WTC11 (cell line): ENCODE data around the gene XAB2. TPM values are rescaled to one million over a fixed set of nuclear protein-coding genes. Genes with fewer than 3 reads are reported as not detected.
A peak's percentile ranks its signal among the peaks of the same experiment; 100 is the strongest.

ENCODE experiments used
- ATAC-seq: fragments of 200-7000 bp; cut with Tn5 transposase; 2 replicates; pipeline ENCODE4 v1.10.0; 2021; ENCODE audit warnings: mild to moderate bottlenecking, moderate library complexity
- CTCF ChIA-PET: fragments of 300-600 bp; sonication (Branson Sonifier 250); formaldehyde crosslinking; loops from one replicate; lab custom pipeline; 2021; ENCODE audit warnings: antibody characterized with exemption; lab: Charles Lee
- POLR2A ChIA-PET: fragments of 350-600 bp; sonication (Branson Sonifier 250); formaldehyde crosslinking; loops from one replicate; lab custom pipeline; 2021; ENCODE audit warnings: antibody characterized with exemption; lab: Charles Lee
- DNase-seq: peaks from one replicate; pipeline ENCODE4 v3.0.0; 2021; ENCODE audit warnings: low spot score
- H3K27ac Mint-ChIP-seq: 2 replicates; pipeline ENCODE4 v1.8.0; 2021; ENCODE audit warnings: mixed read lengths
- H3K27me3 Mint-ChIP-seq: 2 replicates; pipeline ENCODE4 v1.8.0; 2021; ENCODE audit warnings: low read depth, mild to moderate bottlenecking, moderate library complexity, mixed read lengths
- H3K36me3 Mint-ChIP-seq: 2 replicates; pipeline ENCODE4 v1.8.0; 2021; ENCODE audit warnings: mixed read lengths
- H3K4me1 Mint-ChIP-seq: 2 replicates; pipeline ENCODE4 v1.8.0; 2022; ENCODE audit warnings: mixed read lengths
- H3K4me3 Mint-ChIP-seq: 2 replicates; pipeline ENCODE4 v1.8.0; 2021; ENCODE audit warnings: mild to moderate bottlenecking, moderate library complexity, mixed read lengths
- H3K9me3 Mint-ChIP-seq: 2 replicates; pipeline ENCODE4 v1.8.0; 2021; ENCODE audit warnings: mixed read lengths
- CREM ChIP-seq: sonication (generic); formaldehyde crosslinking; IDR thresholded peaks from 2 replicates; pipeline ENCODE4 v1.8.1; 2022; ENCODE audit warnings: mild to moderate bottlenecking, missing genetic modification reagents, moderate library complexity
- FOXP1 ChIP-seq: sonication (generic); formaldehyde crosslinking; IDR thresholded peaks from 2 replicates; pipeline ENCODE4 v1.8.0; 2022; ENCODE audit warnings: missing genetic modification reagents, mild to moderate bottlenecking, moderate library complexity, borderline replicate concordance
- HMGA2 ChIP-seq: fragments of 250-450 bp; sonication (Bioruptor Pico); IDR thresholded peaks from 2 replicates; pipeline ENCODE4 v1.4.0; 2021; ENCODE audit warnings: mild to moderate bottlenecking, moderate library complexity
- NFYB ChIP-seq: sonication (generic); formaldehyde crosslinking; conservative IDR thresholded peaks from 2 replicates; pipeline ENCODE4 v1.8.0; 2022; ENCODE audit warnings: low read depth, missing genetic modification reagents
- SP1 ChIP-seq: sonication (generic); formaldehyde crosslinking; conservative IDR thresholded peaks from 2 replicates; pipeline ENCODE4 v1.8.1; 2022; ENCODE audit warnings: missing genetic modification reagents
- ZBTB21 ChIP-seq: sonication (generic); formaldehyde crosslinking; IDR thresholded peaks from 2 replicates; pipeline ENCODE4 v1.8.1; 2023; ENCODE audit warnings: mild to moderate bottlenecking, missing genetic modification reagents, borderline replicate concordance
- ZNF423 ChIP-seq: fragments of 250-450 bp; sonication (Bioruptor Pico); IDR thresholded peaks from 2 replicates; pipeline ENCODE4 v2.1.2; 2022; ENCODE audit warnings: mild to moderate bottlenecking, moderate library complexity
- total RNA-seq: library from RNA; stranded (reverse); gene quantifications from 3 replicates; pipeline ENCODE4 v1.2.3, GENCODE V29; 2021
- TF ChIP-seq, protein P1 (sequence below): fragments of 250-450 bp; sonication (Bioruptor Pico); IDR thresholded peaks from 2 replicates; pipeline ENCODE4 v1.8.0; 2021; ENCODE audit warnings: mild to moderate bottlenecking
- TF ChIP-seq, protein P2 (sequence below): sonication (generic); formaldehyde crosslinking; IDR thresholded peaks from 2 replicates; pipeline ENCODE4 v1.8.1; 2023; ENCODE audit warnings: mild to moderate bottlenecking, moderate library complexity, missing genetic modification reagents
- TF ChIP-seq, protein P3 (sequence below): fragments of 250-450 bp; sonication (Bioruptor Pico); IDR thresholded peaks from 2 replicates; pipeline ENCODE4 v1.9.0; 2021; ENCODE audit warnings: mild to moderate bottlenecking
- TF ChIP-seq, protein P4 (sequence below): sonication (generic); formaldehyde crosslinking; IDR thresholded peaks from 2 replicates; pipeline ENCODE4 v1.8.0; 2022; ENCODE audit warnings: mild to moderate bottlenecking, missing genetic modification reagents
- TF ChIP-seq, protein P5 (sequence below): sonication (generic); formaldehyde crosslinking; IDR thresholded peaks from 2 replicates; pipeline ENCODE4 v1.8.0; 2022; ENCODE audit warnings: missing genetic modification reagents
- TF ChIP-seq, protein P6 (sequence below): sonication (generic); formaldehyde crosslinking; IDR thresholded peaks from 2 replicates; pipeline ENCODE4 v1.8.1; 2022; ENCODE audit warnings: mild to moderate bottlenecking, moderate library complexity, missing genetic modification reagents
- TF ChIP-seq, protein P7 (sequence below): sonication (generic); formaldehyde crosslinking; IDR thresholded peaks from 2 replicates; pipeline ENCODE4 v1.8.1; 2022; ENCODE audit warnings: low read depth, mild to moderate bottlenecking, moderate library complexity, missing genetic modification reagents, borderline replicate concordance
- TF ChIP-seq, protein P8 (sequence below): sonication (generic); formaldehyde crosslinking; IDR thresholded peaks from 2 replicates; pipeline ENCODE4 v1.8.1; 2023; ENCODE audit warnings: mild to moderate bottlenecking, missing genetic modification reagents

XAB2 gene
- total RNA-seq, 1 experiment from 2014 or later = 65.7 TPM

DNA sequence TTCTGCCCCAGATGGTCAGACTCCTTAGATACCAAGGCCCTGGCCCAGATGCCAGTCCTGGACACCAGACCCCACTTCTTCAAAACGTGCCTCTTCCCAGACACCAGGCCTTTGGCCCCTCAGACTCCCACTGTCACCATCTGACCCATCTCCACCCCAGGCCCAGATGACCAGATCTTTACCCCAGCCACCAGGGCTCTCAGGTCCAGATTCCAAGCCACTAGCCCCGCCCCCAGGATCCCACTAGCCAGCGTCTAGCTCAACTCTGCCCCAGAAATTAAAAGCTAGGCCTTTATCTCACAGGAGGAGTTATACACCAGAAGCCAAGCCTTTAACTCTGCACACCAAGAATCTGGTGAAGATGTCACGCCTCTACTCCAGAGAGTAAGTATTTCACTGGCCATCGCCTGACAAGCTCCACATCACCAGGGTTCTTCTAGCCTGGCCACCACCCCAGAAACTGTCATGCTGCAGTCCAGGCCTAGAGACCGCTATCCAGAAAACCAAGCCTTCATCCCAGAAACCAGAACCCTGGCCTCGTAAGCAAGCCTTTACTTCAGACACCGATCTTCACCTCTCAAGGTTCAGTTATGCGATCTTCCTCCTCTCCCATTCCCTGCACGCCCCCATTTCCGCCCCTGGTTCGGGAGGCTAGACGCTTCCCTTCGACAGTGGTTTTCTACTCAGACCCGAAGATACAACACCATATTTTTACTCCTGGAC lies 595 bp downstream of the XAB2 start:
- peaks cover 24% of the 10 kb centered on the region for H3K4me1 Mint-ChIP-seq
- POLR2A ChIA-PET = interaction anchor here (0.5 to 1.1 kb wide), 2 partner anchors 23 to 1125 kb away, joined by 3 to 8 read pairs; no protein-coding TSS in a partner anchor
- peaks cover 12% of the 10 kb centered on the region for H3K36me3 Mint-ChIP-seq
- H3K4me3 Mint-ChIP-seq = peak overlapping the region; percentile 90
- H3K27ac Mint-ChIP-seq = peak overlapping the region; percentile 98
- CTCF ChIA-PET = interaction anchor here (0.7 to 2.5 kb wide), 12 partner anchors 9 to 527 kb away, joined by 3 to 32 read pairs (median 4); partner anchors contain the start of gene TRAPPC5
- no peaks in the 10 kb centered on the region for H3K27me3 Mint-ChIP-seq
- TF ChIP-seq, protein P1, sequence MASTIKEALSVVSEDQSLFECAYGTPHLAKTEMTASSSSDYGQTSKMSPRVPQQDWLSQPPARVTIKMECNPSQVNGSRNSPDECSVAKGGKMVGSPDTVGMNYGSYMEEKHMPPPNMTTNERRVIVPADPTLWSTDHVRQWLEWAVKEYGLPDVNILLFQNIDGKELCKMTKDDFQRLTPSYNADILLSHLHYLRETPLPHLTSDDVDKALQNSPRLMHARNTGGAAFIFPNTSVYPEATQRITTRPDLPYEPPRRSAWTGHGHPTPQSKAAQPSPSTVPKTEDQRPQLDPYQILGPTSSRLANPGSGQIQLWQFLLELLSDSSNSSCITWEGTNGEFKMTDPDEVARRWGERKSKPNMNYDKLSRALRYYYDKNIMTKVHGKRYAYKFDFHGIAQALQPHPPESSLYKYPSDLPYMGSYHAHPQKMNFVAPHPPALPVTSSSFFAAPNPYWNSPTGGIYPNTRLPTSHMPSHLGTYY (CRISPR knock-in tag) = no peak
- TF ChIP-seq, protein P2, sequence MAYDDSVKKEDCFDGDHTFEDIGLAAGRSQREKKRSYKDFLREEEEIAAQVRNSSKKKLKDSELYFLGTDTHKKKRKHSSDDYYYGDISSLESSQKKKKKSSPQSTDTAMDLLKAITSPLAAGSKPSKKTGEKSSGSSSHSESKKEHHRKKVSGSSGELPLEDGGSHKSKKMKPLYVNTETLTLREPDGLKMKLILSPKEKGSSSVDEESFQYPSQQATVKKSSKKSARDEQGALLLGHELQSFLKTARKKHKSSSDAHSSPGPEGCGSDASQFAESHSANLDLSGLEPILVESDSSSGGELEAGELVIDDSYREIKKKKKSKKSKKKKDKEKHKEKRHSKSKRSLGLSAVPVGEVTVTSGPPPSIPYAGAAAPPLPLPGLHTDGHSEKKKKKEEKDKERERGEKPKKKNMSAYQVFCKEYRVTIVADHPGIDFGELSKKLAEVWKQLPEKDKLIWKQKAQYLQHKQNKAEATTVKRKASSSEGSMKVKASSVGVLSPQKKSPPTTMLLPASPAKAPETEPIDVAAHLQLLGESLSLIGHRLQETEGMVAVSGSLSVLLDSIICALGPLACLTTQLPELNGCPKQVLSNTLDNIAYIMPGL (CRISPR knock-in tag) = no peak
- no peaks in the 10 kb centered on the region for H3K9me3 Mint-ChIP-seq
- DNase-seq = no peak
- ATAC-seq = no peak

DNA sequence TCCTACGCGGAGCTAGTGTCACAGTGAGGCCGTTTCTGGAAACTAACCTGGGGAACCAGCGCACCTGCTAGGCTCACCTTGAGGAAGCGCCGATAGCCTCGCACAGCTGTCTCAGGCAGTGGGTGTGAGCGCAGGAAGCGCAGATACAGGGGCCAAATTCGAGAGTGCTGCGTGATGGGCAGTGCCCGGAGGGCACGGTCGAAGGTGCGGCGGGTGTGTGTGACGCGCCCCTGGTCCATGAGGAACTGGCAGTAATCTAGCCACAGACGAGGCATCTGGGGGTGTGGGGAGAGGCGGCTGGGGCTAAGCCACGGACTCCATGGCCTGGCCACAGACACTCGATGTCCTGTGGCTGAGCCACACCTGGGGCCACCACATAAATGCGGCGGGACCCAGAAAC lies 2.2 kb downstream of the XAB2 start:
- ChIA-PET CTCF (interaction anchor here (0.8 kb wide), 1 partner anchor 59 kb away, joined by 6 read pairs; no protein-coding TSS in a partner anchor), POLR2A (no interaction called here)
- H3K9me3 Mint-ChIP-seq = no peaks in the 10 kb centered on the region
- DNase-seq (no peak), ATAC-seq (no peak)
- H3K27ac Mint-ChIP-seq = no peak overlapping the region
- peaks cover 24% of the 10 kb centered on the region for H3K4me1 Mint-ChIP-seq
- peaks cover 19% of the 10 kb centered on the region for H3K36me3 Mint-ChIP-seq
- H3K27me3 Mint-ChIP-seq = no peaks in the 10 kb centered on the region
- no peak overlapping the region for H3K4me3 Mint-ChIP-seq
- TF ChIP-seq, protein P3, sequence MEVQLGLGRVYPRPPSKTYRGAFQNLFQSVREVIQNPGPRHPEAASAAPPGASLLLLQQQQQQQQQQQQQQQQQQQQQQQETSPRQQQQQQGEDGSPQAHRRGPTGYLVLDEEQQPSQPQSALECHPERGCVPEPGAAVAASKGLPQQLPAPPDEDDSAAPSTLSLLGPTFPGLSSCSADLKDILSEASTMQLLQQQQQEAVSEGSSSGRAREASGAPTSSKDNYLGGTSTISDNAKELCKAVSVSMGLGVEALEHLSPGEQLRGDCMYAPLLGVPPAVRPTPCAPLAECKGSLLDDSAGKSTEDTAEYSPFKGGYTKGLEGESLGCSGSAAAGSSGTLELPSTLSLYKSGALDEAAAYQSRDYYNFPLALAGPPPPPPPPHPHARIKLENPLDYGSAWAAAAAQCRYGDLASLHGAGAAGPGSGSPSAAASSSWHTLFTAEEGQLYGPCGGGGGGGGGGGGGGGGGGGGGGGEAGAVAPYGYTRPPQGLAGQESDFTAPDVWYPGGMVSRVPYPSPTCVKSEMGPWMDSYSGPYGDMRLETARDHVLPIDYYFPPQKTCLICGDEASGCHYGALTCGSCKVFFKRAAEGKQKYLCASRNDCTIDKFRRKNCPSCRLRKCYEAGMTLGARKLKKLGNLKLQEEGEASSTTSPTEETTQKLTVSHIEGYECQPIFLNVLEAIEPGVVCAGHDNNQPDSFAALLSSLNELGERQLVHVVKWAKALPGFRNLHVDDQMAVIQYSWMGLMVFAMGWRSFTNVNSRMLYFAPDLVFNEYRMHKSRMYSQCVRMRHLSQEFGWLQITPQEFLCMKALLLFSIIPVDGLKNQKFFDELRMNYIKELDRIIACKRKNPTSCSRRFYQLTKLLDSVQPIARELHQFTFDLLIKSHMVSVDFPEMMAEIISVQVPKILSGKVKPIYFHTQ (CRISPR knock-in tag) = no peak
- no peak for TF ChIP-seq CREM
- TF ChIP-seq, protein P4, sequence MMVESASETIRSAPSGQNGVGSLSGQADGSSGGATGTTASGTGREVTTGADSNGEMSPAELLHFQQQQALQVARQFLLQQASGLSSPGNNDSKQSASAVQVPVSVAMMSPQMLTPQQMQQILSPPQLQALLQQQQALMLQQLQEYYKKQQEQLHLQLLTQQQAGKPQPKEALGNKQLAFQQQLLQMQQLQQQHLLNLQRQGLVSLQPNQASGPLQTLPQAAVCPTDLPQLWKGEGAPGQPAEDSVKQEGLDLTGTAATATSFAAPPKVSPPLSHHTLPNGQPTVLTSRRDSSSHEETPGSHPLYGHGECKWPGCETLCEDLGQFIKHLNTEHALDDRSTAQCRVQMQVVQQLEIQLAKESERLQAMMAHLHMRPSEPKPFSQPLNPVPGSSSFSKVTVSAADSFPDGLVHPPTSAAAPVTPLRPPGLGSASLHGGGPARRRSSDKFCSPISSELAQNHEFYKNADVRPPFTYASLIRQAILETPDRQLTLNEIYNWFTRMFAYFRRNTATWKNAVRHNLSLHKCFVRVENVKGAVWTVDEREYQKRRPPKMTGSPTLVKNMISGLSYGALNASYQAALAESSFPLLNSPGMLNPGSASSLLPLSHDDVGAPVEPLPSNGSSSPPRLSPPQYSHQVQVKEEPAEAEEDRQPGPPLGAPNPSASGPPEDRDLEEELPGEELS (CRISPR knock-in tag) = no peak
- no peak for TF ChIP-seq ZNF423 (CRISPR knock-in tag)
- TF ChIP-seq SP1 (CRISPR knock-in tag) = no peak
- TF ChIP-seq, protein P5, sequence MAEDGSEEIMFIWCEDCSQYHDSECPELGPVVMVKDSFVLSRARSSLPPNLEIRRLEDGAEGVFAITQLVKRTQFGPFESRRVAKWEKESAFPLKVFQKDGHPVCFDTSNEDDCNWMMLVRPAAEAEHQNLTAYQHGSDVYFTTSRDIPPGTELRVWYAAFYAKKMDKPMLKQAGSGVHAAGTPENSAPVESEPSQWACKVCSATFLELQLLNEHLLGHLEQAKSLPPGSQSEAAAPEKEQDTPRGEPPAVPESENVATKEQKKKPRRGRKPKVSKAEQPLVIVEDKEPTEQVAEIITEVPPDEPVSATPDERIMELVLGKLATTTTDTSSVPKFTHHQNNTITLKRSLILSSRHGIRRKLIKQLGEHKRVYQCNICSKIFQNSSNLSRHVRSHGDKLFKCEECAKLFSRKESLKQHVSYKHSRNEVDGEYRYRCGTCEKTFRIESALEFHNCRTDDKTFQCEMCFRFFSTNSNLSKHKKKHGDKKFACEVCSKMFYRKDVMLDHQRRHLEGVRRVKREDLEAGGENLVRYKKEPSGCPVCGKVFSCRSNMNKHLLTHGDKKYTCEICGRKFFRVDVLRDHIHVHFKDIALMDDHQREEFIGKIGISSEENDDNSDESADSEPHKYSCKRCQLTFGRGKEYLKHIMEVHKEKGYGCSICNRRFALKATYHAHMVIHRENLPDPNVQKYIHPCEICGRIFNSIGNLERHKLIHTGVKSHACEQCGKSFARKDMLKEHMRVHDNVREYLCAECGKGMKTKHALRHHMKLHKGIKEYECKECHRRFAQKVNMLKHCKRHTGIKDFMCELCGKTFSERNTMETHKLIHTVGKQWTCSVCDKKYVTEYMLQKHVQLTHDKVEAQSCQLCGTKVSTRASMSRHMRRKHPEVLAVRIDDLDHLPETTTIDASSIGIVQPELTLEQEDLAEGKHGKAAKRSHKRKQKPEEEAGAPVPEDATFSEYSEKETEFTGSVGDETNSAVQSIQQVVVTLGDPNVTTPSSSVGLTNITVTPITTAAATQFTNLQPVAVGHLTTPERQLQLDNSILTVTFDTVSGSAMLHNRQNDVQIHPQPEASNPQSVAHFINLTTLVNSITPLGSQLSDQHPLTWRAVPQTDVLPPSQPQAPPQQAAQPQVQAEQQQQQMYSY (CRISPR knock-in tag) = no peak
- no peak for TF ChIP-seq NFYB (CRISPR knock-in tag)
- no peak for TF ChIP-seq FOXP1 (CRISPR knock-in tag)
- no peak for TF ChIP-seq HMGA2
- TF ChIP-seq, protein P6, sequence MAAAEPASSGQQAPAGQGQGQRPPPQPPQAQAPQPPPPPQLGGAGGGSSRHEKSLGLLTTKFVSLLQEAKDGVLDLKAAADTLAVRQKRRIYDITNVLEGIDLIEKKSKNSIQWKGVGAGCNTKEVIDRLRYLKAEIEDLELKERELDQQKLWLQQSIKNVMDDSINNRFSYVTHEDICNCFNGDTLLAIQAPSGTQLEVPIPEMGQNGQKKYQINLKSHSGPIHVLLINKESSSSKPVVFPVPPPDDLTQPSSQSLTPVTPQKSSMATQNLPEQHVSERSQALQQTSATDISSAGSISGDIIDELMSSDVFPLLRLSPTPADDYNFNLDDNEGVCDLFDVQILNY (CRISPR knock-in tag) = no peak
- no peak for TF ChIP-seq ZBTB21
- TF ChIP-seq, protein P7, sequence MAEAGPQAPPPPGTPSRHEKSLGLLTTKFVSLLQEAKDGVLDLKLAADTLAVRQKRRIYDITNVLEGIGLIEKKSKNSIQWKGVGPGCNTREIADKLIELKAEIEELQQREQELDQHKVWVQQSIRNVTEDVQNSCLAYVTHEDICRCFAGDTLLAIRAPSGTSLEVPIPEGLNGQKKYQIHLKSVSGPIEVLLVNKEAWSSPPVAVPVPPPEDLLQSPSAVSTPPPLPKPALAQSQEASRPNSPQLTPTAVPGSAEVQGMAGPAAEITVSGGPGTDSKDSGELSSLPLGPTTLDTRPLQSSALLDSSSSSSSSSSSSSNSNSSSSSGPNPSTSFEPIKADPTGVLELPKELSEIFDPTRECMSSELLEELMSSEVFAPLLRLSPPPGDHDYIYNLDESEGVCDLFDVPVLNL (CRISPR knock-in tag) = no peak
- TF ChIP-seq, protein P8, sequence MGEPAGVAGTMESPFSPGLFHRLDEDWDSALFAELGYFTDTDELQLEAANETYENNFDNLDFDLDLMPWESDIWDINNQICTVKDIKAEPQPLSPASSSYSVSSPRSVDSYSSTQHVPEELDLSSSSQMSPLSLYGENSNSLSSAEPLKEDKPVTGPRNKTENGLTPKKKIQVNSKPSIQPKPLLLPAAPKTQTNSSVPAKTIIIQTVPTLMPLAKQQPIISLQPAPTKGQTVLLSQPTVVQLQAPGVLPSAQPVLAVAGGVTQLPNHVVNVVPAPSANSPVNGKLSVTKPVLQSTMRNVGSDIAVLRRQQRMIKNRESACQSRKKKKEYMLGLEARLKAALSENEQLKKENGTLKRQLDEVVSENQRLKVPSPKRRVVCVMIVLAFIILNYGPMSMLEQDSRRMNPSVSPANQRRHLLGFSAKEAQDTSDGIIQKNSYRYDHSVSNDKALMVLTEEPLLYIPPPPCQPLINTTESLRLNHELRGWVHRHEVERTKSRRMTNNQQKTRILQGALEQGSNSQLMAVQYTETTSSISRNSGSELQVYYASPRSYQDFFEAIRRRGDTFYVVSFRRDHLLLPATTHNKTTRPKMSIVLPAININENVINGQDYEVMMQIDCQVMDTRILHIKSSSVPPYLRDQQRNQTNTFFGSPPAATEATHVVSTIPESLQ = no peak
